Motor neuron (in vitro differentiated cells): ENCODE results near the gene GUCY2F. TPM values are rescaled to one million over a fixed set of nuclear protein-coding genes. Genes with fewer than 3 reads are reported as not detected.

ENCODE experiments used
- ATAC-seq, 8 experiments: fragments of 200-7000 bp; cut with Tn5 transposase; replicated peaks in 6 of 8; 2 replicates each; pipeline ENCODE4 v1.8.0; 2021; ENCODE audit warnings: mild to moderate bottlenecking in 8 of 8, moderate library complexity in 8 of 8
- H3K27ac ChIP-seq, 2 donors: fragments of 250-450 bp; sonication (Bioruptor Pico); 2 replicates each; pipeline ENCODE4 v1.9.0; 2021; ENCODE audit warnings: antibody characterized with exemption in 2 of 2, mild to moderate bottlenecking in 2 of 2, moderate library complexity in 1 of 2
- H3K4me1 ChIP-seq, 2 donors: fragments of 250-450 bp; sonication (Bioruptor Pico); replicated peaks in 1 of 2; 2 replicates each; pipeline ENCODE4 v1.6.1; 2021; ENCODE audit warnings: antibody characterized with exemption in 2 of 2, mild to moderate bottlenecking in 2 of 2, moderate library complexity in 1 of 2
- H3K4me3 ChIP-seq, 5 donors: fragments of 250-450 bp; sonication (Bioruptor Pico); 2 replicates each; pipeline ENCODE4 v1.9.0; 2021; ENCODE audit warnings: antibody characterized with exemption in 5 of 5, mild to moderate bottlenecking in 5 of 5, moderate library complexity in 4 of 5
- WGBS, 10 experiments: fragments of 450-650 bp; shearing (Covaris generic); methylation state at CpG; one replicate each; pipeline ENCODE4 v1.0.0; 2022; 5-methylcytosine and 5-hydroxymethylcytosine counted together
- in situ Hi-C, 9 experiments: fragments of 400-800 bp; cut with MboI; loops; one replicate each; pipeline ENCODE4 v1.15.0; 2021; ENCODE audit warnings: low sequenced_read_pairs in 9 of 9, low pct_unique_long_range_greater_than_20kb in 2 of 9; ENCODE audit not compliant: unreplicated experiment in 9 of 9
- total RNA-seq, 8 experiments: library from RNA; unstranded; fragments of 300-600 nt; gene quantifications; 2 replicates each; pipeline versions ENCODE4 v1.2.3 to v1.2.4, GENCODE V29; 2022

GUCY2F gene
- total RNA-seq, 8 experiments from 2014 or later = 0.05 to 0.50 (median 0.17) TPM; not detected in 4

GRCh38 chrX:109464231-109464630, 17.7 kb downstream of the GUCY2F start:
- H3K4me3 ChIP-seq = no peak overlapping the region
- no peaks in the 10 kb centered on the region for H3K4me1 ChIP-seq
- no peak overlapping the region for H3K27ac ChIP-seq
- no peak for ATAC-seq
- in situ Hi-C loops = no loop called here

- 0 to 80% (median 29%) methylated on average over 1 of the region's 2 CpGs; no CpG with 5 or more reads in 5 of the 10 experiments for WGBS, 10 experiments
- in situ Hi-C loops = no loop called here
- H3K4me1 ChIP-seq = no peaks in the 10 kb centered on the region
- no peak overlapping the region for H3K4me3 ChIP-seq
- no peak overlapping the region for H3K27ac ChIP-seq
- no peak for ATAC-seq
These were observed 18.1 kb downstream of the GUCY2F start for GRCh38 chrX:109463784-109464183.

- in situ Hi-C loops = no loop called here
- peak in 5 of 8 experiments; percentile 61 to 92 (median 82) for ATAC-seq
- WGBS, 10 experiments = 0 to 80% (median 43%) methylated on average over 1 to 3 of the region's 3 CpGs; no CpG with 5 or more reads in 5 of the 10 experiments
- Histone ChIP-seq H3K4me1 (peaks cover 0 to 3% of the 10 kb centered on the region in 2 donors), H3K4me3 (no peak overlapping the region), H3K27ac (peak overlapping the region in 1 of 2 donors; percentile 54)
These were observed 33.5 kb downstream of the GUCY2F start for GRCh38 chrX:109448282-109448938.

- H3K4me1 ChIP-seq = no peaks in the 10 kb centered on the region
- in situ Hi-C loops = no loop called here
- no peak overlapping the region for H3K4me3 ChIP-seq
- no peak overlapping the region for H3K27ac ChIP-seq
- ATAC-seq = no peak
- 7 to 86% (median 50%) methylated on average over 1 to 2 of the region's 2 CpGs; no CpG with 5 or more reads in 5 of the 10 experiments for WGBS, 10 experiments
These were observed 40.6 kb downstream of the GUCY2F start for GRCh38 chrX:109441266-109441665.

- Histone ChIP-seq H3K27ac (no peak overlapping the region), H3K4me3 (no peak overlapping the region), H3K4me1 (no peaks in the 10 kb centered on the region)
- ATAC-seq = no peak
- in situ Hi-C loops = no loop called here
These were observed 41.4 kb downstream of the GUCY2F start for GRCh38 chrX:109440475-109440874.

- H3K4me1 ChIP-seq = no peaks in the 10 kb centered on the region
- no peak overlapping the region for H3K27ac ChIP-seq
- no peak for ATAC-seq
- WGBS, 10 experiments = 0 to 50% (median 40%) methylated on average over 1 of the region's 2 CpGs; no CpG with 5 or more reads in 7 of the 10 experiments
- no peak overlapping the region for H3K4me3 ChIP-seq
- in situ Hi-C loops = no loop called here
These were observed 72.7 kb downstream of the GUCY2F start for GRCh38 chrX:109409181-109409580.

GRCh38 chrX:109403922-109404321, 78.0 kb downstream of the GUCY2F start:
- Histone ChIP-seq H3K4me3 (no peak overlapping the region), H3K27ac (no peak overlapping the region), H3K4me1 (peaks cover 0 to 4% of the 10 kb centered on the region in 2 donors)
- whole genome bisulfite sequencing, 10 experiments = 0 to 43% (median 14%) methylated on average over 1 to 4 of the region's 4 CpGs; no CpG with 5 or more reads in 6 of the 10 experiments
- in situ Hi-C loops = no loop called here
- ATAC-seq = no peak

GRCh38 chrX:109399831-109400230, 82.1 kb downstream of the GUCY2F start:
- in situ Hi-C loops = no loop called here
- H3K27ac ChIP-seq = peak overlapping the region in 1 of 2 donors; percentile 30
- WGBS, 10 experiments = 0 to 43% methylated on average over 1 to 2 of the region's 3 CpGs; no CpG with 5 or more reads in 8 of the 10 experiments

GRCh38 chrX:109398833-109399232, 83.1 kb downstream of the GUCY2F start:
- Histone ChIP-seq H3K27ac (no peak overlapping the region), H3K4me1 (peaks cover 0 to 22% of the 10 kb centered on the region in 2 donors), H3K4me3 (no peak overlapping the region)
- in situ Hi-C loops = no loop called here
- 0 to 30% methylated on average over 1 to 2 of the region's 2 CpGs; no CpG with 5 or more reads in 8 of the 10 experiments for WGBS, 10 experiments
- ATAC-seq = peak in 4 of 8 experiments; percentile 36 to 84 (median 62)

More at GRCh38 chrX:109399831-109400230, 82.1 kb downstream of the GUCY2F start:
- peaks cover 0 to 22% of the 10 kb centered on the region in 2 donors for H3K4me1 ChIP-seq
- ATAC-seq = no peak
- no peak overlapping the region for H3K4me3 ChIP-seq

- Histone ChIP-seq H3K4me3 (no peak overlapping the region), H3K4me1 (peaks cover 0 to 22% of the 10 kb centered on the region in 2 donors), H3K27ac (no peak overlapping the region)
- no peak for ATAC-seq
- 20 to 100% methylated on average over 1 of the region's 1 CpG; no CpG with 5 or more reads in 8 of the 10 experiments for WGBS, 10 experiments
- in situ Hi-C loops = no loop called here
These were observed 83.8 kb downstream of the GUCY2F start for GRCh38 chrX:109398061-109398460.

- in situ Hi-C loops = no loop called here
- no peak overlapping the region for H3K27ac ChIP-seq
- H3K4me3 ChIP-seq = no peak overlapping the region
- 0% methylated on average over 1 of the region's 1 CpG; no CpG with 5 or more reads in 9 of the 10 experiments for WGBS, 10 experiments
- peak in 1 of 8 experiments; percentile 54 for ATAC-seq
- peaks cover 0 to 18% of the 10 kb centered on the region in 2 donors for H3K4me1 ChIP-seq
These were observed 88.0 kb downstream of the GUCY2F start for GRCh38 chrX:109393859-109394258.

- WGBS, 10 experiments = 38 to 100% (median 98%) methylated on average over 1 to 4 of the region's 5 CpGs; no CpG with 5 or more reads in 3 of the 10 experiments
- Histone ChIP-seq H3K4me1 (peaks cover 0 to 11% of the 10 kb centered on the region in 2 donors), H3K4me3 (no peak overlapping the region), H3K27ac (no peak overlapping the region)
- in situ Hi-C loops = no loop called here
- ATAC-seq = no peak
These were observed 89.0 kb downstream of the GUCY2F start for GRCh38 chrX:109392895-109393294.

GRCh38 chrX:109390556-109390955, 91.3 kb downstream of the GUCY2F start:
- 39 to 90% (median 47%) methylated on average over 2 of the region's 2 CpGs; no CpG with 5 or more reads in 7 of the 10 experiments for WGBS, 10 experiments
- Histone ChIP-seq H3K4me1 (no peaks in the 10 kb centered on the region), H3K4me3 (no peak overlapping the region), H3K27ac (no peak overlapping the region)
- in situ Hi-C loops = no loop called here
- no peak for ATAC-seq

GRCh38 chrX:109389917-109390316, 92.0 kb downstream of the GUCY2F start:
- H3K4me3 ChIP-seq = no peak overlapping the region
- H3K27ac ChIP-seq = no peak overlapping the region
- in situ Hi-C loops = no loop called here
- H3K4me1 ChIP-seq = no peaks in the 10 kb centered on the region
- WGBS, 10 experiments = 0% methylated on average over 1 of the region's 1 CpG; no CpG with 5 or more reads in 9 of the 10 experiments
- no peak for ATAC-seq
